Measurements from ENCODE around the gene XNDC1N.
"Not testable (repeated sequence)": the region's sequence is repeated elsewhere in the genome, so short reads cannot be mapped to it uniquely, and the experiment has no call there.

XNDC1N gene

DNA sequence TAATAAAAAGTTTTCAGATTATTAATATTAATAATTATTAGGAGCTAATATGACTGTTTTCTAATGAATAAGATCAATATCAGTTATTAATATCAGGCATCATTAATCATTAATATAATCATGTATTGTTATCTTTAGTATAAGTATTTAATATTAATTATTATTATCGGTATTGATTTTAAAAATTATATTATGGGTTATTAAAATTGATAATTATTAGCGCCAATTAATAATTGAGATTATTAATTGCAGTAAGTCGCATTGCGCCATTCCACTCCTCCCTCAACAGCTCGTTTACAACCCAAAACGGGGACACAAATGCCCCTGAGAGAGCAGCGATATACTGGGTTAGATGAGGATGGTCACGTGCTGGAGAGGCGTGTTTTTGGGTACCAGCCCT, 20.2 kb downstream of the XNDC1N start:
- Histone ChIP-seq H3K79me2 (ENCODE audit: insufficient read depth, low read depth) (no peaks in the 10 kb centered on the region), H4K20me1 (ENCODE audit: insufficient read depth) (no peaks in the 10 kb centered on the region), H3K4me2 (no peak overlapping the region), H3K4me3 (IDR thresholded peaks at IDR 0.05; ENCODE audit: insufficient read depth, low read depth, low read length) (no peak overlapping the region), H3K27ac (no peak overlapping the region), H3K27me3 (ENCODE audit: insufficient read depth, low read depth) (no peaks in the 10 kb centered on the region), H3K9ac (no peak overlapping the region), H2AFZ (ENCODE audit: low read depth) (no peak overlapping the region), H3K4me1 (ENCODE audit: low read depth, poor library complexity, severe bottlenecking) (peaks cover 9% of the 10 kb centered on the region), H3K36me3 (ENCODE audit: insufficient read depth) (no peaks in the 10 kb centered on the region)
- TF ChIP-seq, protein P1, sequence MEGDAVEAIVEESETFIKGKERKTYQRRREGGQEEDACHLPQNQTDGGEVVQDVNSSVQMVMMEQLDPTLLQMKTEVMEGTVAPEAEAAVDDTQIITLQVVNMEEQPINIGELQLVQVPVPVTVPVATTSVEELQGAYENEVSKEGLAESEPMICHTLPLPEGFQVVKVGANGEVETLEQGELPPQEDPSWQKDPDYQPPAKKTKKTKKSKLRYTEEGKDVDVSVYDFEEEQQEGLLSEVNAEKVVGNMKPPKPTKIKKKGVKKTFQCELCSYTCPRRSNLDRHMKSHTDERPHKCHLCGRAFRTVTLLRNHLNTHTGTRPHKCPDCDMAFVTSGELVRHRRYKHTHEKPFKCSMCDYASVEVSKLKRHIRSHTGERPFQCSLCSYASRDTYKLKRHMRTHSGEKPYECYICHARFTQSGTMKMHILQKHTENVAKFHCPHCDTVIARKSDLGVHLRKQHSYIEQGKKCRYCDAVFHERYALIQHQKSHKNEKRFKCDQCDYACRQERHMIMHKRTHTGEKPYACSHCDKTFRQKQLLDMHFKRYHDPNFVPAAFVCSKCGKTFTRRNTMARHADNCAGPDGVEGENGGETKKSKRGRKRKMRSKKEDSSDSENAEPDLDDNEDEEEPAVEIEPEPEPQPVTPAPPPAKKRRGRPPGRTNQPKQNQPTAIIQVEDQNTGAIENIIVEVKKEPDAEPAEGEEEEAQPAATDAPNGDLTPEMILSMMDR (conservative IDR thresholded peaks at IDR 0.05; ENCODE audit: low read depth, low read length): no peak

DNA sequence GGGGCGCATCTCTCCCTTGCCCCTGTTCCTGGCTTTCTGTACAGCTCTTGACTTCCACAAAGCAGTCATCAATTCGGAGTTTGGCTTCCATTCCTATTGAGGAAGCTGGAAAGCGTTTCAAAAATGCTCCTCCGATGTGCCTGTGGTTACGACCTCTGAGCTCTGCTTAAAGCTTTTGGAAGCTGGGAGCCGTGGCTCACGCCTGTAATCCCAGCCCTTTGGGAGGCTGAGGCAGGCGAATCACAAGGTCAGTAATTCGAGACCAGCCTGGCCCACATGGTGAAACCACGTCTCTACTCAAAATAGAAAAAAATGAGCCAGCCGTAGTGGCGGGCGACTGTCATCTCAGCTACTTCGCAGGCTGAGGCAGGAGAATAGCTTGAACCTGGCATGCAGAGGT, 27.3 kb downstream of the XNDC1N start:
- H3K27me3 ChIP-seq (ENCODE audit: insufficient read depth, low read depth); H3K79me2 ChIP-seq (ENCODE audit: insufficient read depth, low read depth); H3K4me1 ChIP-seq (ENCODE audit: low read depth, poor library complexity, severe bottlenecking); H3K36me3 ChIP-seq (ENCODE audit: insufficient read depth); H2AFZ ChIP-seq (ENCODE audit: low read depth); H3K4me3 ChIP-seq (IDR thresholded peaks at IDR 0.05; ENCODE audit: insufficient read depth, low read depth, low read length); H3K27ac ChIP-seq; H4K20me1 ChIP-seq (ENCODE audit: insufficient read depth); H3K4me2 ChIP-seq; H3K9ac ChIP-seq: not testable (repeated sequence)

DNA sequence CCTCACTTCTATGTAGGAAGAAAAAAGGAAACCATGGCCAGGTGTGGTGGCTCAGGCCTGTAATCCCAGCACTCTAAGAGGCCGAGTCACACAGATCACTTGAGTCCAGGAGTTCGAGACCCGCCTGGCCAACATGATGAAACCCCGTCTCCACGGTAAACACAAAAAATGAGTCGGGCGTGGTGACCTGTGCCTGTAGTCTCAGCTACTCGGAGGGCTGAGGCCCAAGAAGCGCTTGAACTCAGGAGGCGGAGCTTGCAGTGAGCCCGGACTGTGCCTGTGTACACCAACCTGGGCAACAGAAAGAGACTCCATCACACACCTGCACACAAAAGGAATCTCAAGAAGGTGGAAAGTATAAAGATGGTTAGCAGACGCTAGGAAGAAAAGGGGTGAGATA, 32.4 kb downstream of the XNDC1N start:
- no peaks in the 10 kb centered on the region for H4K20me1 ChIP-seq (ENCODE audit: insufficient read depth)
- H3K4me3 ChIP-seq (IDR thresholded peaks at IDR 0.05; ENCODE audit: insufficient read depth, low read depth, low read length): no peak overlapping the region
- no peak overlapping the region for H3K27ac ChIP-seq
- H3K4me2 ChIP-seq: no peak overlapping the region
- no peaks in the 10 kb centered on the region for H3K27me3 ChIP-seq (ENCODE audit: insufficient read depth, low read depth)
- no peaks in the 10 kb centered on the region for H3K79me2 ChIP-seq (ENCODE audit: insufficient read depth, low read depth)
- TF ChIP-seq, protein P1 (conservative IDR thresholded peaks at IDR 0.05; ENCODE audit: low read depth, low read length): no peak
- H3K4me1 ChIP-seq (ENCODE audit: low read depth, poor library complexity, severe bottlenecking): no peaks in the 10 kb centered on the region
- H3K36me3 ChIP-seq (ENCODE audit: insufficient read depth): no peaks in the 10 kb centered on the region
- H2AFZ ChIP-seq (ENCODE audit: low read depth): no peak overlapping the region
- no peak overlapping the region for H3K9ac ChIP-seq

DNA sequence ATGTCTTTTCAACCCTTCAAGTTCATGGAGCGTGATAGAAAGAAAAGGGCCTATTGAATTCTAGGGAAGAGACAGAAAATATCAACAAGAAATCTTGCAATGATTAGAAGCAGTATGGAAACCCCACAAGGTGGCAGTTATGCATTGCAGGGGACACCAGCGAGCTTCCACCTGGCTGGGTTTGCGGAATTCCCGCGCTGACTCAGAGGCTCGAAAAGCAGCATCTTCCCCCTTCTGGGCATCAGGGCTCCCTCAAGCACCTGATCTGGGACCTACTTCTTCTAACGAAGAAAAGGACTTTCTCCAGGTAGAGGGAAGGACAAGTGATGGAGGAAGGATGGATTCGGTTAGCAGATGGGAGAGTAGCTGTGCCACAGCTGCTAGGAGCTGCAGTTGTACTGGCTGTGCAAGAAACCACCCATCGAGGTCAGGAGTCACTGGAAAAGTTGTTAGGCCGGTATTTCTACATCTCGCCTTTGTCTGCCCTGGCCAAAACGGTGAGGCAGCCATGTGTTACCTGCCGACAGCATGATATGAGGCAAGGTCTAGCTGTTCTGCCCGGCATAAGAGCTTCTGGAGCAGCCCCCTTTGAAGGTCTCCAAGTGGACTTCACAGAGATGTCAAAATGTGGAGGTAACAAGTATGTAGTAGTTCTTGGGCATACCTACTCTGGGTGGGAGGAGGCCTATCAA, 39.1 kb downstream of the XNDC1N start:
- not testable (repeated sequence) for H3K4me2 ChIP-seq

DNA sequence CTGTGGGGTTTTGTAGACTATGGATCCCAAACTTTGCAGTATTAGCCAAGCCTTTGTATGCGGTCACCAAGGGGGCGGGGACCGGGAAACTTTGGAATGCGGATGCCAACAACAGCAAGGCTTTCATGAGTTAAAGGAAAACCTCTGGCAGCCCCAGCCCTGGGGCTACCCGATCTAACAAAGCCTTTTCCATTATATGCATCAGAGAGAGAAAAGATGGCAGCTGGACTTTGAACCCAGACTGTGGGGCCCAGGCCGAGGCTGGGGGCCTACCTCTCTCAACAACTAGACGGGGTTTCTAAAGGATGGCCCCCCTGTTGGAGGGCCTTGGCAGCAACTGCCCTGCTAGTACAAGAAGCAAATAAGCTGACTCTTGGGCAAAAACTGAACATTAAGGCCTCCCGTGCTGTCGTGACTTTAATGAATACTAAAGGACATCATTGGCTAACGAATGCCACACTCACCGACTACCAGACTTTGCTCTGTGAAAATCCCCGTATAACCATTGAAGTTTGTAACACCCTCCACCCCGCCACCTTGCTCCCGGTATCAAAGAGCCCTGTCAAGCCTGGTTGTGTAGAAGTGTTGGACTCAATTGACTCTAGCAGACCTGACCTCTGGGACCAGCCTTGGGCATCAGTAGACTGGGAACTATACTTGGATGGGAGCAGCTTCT, 39.9 kb downstream of the XNDC1N start:
- H3K79me2 ChIP-seq (ENCODE audit: insufficient read depth, low read depth); H3K4me1 ChIP-seq (ENCODE audit: low read depth, poor library complexity, severe bottlenecking); H3K27ac ChIP-seq; H3K4me2 ChIP-seq; H3K4me3 ChIP-seq (IDR thresholded peaks at IDR 0.05; ENCODE audit: insufficient read depth, low read depth, low read length); H3K9ac ChIP-seq; H3K36me3 ChIP-seq (ENCODE audit: insufficient read depth); H4K20me1 ChIP-seq (ENCODE audit: insufficient read depth); H2AFZ ChIP-seq (ENCODE audit: low read depth); H3K27me3 ChIP-seq (ENCODE audit: insufficient read depth, low read depth): not testable (repeated sequence)

More for the DNA sequence above, 39.1 kb downstream of the XNDC1N start:
- not testable (repeated sequence) for H3K79me2 ChIP-seq (ENCODE audit: insufficient read depth, low read depth); H3K27ac ChIP-seq; H3K27me3 ChIP-seq (ENCODE audit: insufficient read depth, low read depth); H2AFZ ChIP-seq (ENCODE audit: low read depth); H3K9ac ChIP-seq; H3K4me1 ChIP-seq (ENCODE audit: low read depth, poor library complexity, severe bottlenecking); H4K20me1 ChIP-seq (ENCODE audit: insufficient read depth); H3K4me3 ChIP-seq (IDR thresholded peaks at IDR 0.05; ENCODE audit: insufficient read depth, low read depth, low read length); H3K36me3 ChIP-seq (ENCODE audit: insufficient read depth)

DNA sequence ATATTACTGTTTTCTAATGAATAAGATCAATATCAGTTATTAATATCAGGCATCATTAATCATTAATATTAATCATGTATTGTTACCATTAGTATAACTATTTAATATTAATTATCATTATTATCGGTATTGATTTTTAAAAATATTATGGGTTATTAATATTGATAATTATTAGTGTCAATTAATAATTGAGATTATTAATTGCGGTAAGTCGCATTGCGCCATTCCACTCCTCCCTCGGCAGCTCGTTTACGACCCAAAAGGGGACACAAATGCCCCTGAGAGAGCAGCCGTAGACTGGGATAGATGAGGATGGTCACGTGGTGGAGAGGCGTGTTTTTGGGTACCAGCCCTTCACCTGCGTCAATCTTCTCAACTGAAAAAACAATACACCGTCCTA, 42.6 kb downstream of the XNDC1N start:
- not testable (repeated sequence) for H3K27me3 ChIP-seq (ENCODE audit: insufficient read depth, low read depth); H3K4me3 ChIP-seq (IDR thresholded peaks at IDR 0.05; ENCODE audit: insufficient read depth, low read depth, low read length); H3K4me1 ChIP-seq (ENCODE audit: low read depth, poor library complexity, severe bottlenecking); H4K20me1 ChIP-seq (ENCODE audit: insufficient read depth); H3K79me2 ChIP-seq (ENCODE audit: insufficient read depth, low read depth); H3K36me3 ChIP-seq (ENCODE audit: insufficient read depth); H3K27ac ChIP-seq; H3K9ac ChIP-seq; H2AFZ ChIP-seq (ENCODE audit: low read depth); H3K4me2 ChIP-seq
